ENCODE results near the gene B3GAT1. TPM values are rescaled to one million over a fixed set of nuclear protein-coding genes. Genes with fewer than 3 reads are reported as not detected.

The B3GAT1 gene
- total RNA-seq, 1 experiment from 2014 or later: 34.3 TPM

DNA sequence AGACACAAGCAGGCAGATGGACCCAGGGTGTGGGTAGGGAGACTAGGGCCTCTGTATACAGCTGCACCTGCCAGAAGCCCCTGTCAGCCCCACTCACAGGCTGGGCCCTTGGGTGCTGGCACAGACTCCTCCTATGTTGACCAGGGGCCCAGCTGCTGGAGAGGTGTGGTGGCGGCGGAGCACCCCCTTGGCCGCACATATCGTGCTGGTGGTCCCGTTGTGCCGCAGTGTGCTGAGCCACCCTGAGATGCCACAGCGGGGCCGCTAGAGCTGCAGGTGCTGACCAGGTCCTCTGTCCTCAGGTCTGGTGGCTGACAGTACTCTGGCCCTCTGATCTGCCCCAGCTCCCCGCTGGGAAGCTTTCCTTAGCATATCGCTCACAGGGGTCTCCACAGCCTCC is 30.2 kb upstream of the B3GAT1 start:
- Histone ChIP-seq H3K79me2 (ENCODE audit: insufficient read depth, low read length) (no peaks in the 10 kb centered on the region), H2AFZ (ENCODE audit: low read length) (no peak overlapping the region), H3K14ac (ENCODE audit: insufficient read depth, low read length) (no peak overlapping the region), H3K18ac (ENCODE audit: insufficient read length, low read depth, low read length) (no peak overlapping the region), H2BK5ac (ENCODE audit: insufficient read length, low read length) (no peak overlapping the region), H3K9ac (ENCODE audit: extremely low read depth, insufficient read length, low read length) (no peak overlapping the region), H4K91ac (ENCODE audit: insufficient read length, low read depth, low read length) (no peak overlapping the region), H3K56ac (ENCODE audit: insufficient read length, low read depth, low read length) (no peak overlapping the region), H3K79me1 (ENCODE audit: insufficient read depth, low read depth, low read length, poor library complexity, severe bottlenecking) (no peaks in the 10 kb centered on the region), H3K27me3 (ENCODE audit: insufficient read depth, low read length) (no peaks in the 10 kb centered on the region), H3K4me1 (ENCODE audit: insufficient read depth, low read length) (0 out of 2 replicates have a peak, but pooled peaks cover 6% of the 10 kb centered on the region), H3K4ac (ENCODE audit: low read depth, low read length) (no peak overlapping the region), H2BK12ac (ENCODE audit: insufficient read length, low read depth, low read length) (no peak overlapping the region), H4K5ac (ENCODE audit: insufficient read length, low read depth, low read length) (no peak overlapping the region), H3K23ac (ENCODE audit: insufficient read length, low read depth, low read length) (no peak overlapping the region), H2AK5ac (ENCODE audit: insufficient read length, low read length) (no peak overlapping the region), H3T11ph (ENCODE audit: low read length) (no peak overlapping the region), H2BK15ac (ENCODE audit: low read depth, low read length) (no peak overlapping the region), H4K8ac (replicated peaks; ENCODE audit: insufficient read length, low read depth, low read length) (no peak overlapping the region), H2BK120ac (ENCODE audit: low read depth, low read length, poor library complexity, severe bottlenecking) (no peak overlapping the region), H3K23me2 (ENCODE audit: insufficient read length, low read depth, low read length, poor library complexity, severe bottlenecking) (no peaks in the 10 kb centered on the region), H3K27ac (ENCODE audit: insufficient read length, low read depth, low read length) (no peak overlapping the region), H2BK20ac (ENCODE audit: low read depth, low read length, poor library complexity, severe bottlenecking) (no peak overlapping the region), H3K4me2 (ENCODE audit: insufficient read depth, insufficient read length, low read length) (no peak overlapping the region), H3K9me3 (ENCODE audit: control insufficient read depth, low read depth, low read length) (no peaks in the 10 kb centered on the region), H4K20me1 (ENCODE audit: control insufficient read depth, insufficient read depth, insufficient read length) (no peaks in the 10 kb centered on the region)
- H3K4me1 Mint-ChIP-seq: peaks cover 4 to 11% of the 10 kb centered on the region in 2 experiments
- peaks cover 0 to 5% of the 10 kb centered on the region in 2 experiments; a peak in 1 of 5 replicates for H3K9me3 Mint-ChIP-seq
- H3K4me3 Mint-ChIP-seq: no peak overlapping the region
- peaks cover 11% of the 10 kb centered on the region for H3K27me3 Mint-ChIP-seq (ENCODE audit: low read depth)
- DNase-seq: no peak
- no CpG with 5 or more reads among the region's 10 CpGs for WGBS (ENCODE audit: extremely low coverage, insufficient read length, low lambda C conversion rate)
- TF ChIP-seq, protein P1, sequence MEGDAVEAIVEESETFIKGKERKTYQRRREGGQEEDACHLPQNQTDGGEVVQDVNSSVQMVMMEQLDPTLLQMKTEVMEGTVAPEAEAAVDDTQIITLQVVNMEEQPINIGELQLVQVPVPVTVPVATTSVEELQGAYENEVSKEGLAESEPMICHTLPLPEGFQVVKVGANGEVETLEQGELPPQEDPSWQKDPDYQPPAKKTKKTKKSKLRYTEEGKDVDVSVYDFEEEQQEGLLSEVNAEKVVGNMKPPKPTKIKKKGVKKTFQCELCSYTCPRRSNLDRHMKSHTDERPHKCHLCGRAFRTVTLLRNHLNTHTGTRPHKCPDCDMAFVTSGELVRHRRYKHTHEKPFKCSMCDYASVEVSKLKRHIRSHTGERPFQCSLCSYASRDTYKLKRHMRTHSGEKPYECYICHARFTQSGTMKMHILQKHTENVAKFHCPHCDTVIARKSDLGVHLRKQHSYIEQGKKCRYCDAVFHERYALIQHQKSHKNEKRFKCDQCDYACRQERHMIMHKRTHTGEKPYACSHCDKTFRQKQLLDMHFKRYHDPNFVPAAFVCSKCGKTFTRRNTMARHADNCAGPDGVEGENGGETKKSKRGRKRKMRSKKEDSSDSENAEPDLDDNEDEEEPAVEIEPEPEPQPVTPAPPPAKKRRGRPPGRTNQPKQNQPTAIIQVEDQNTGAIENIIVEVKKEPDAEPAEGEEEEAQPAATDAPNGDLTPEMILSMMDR (conservative IDR thresholded peaks at IDR 0.05): no peak
- H3K27ac Mint-ChIP-seq: no peak overlapping the region
- H3K36me3 Mint-ChIP-seq (ENCODE audit: insufficient read depth in 1 of 3, low read depth in 3 of 3): peaks cover 0 to 2% (median 0%) of the 10 kb centered on the region in 3 experiments; a peak in 4 of 7 replicates
